Right forelimb (tissue), 1 donor: ENCODE results near the gene BMPR2.
"Not testable (repeated sequence)": the region's sequence is repeated elsewhere in the genome, so short reads cannot be mapped to it uniquely, and the experiment has no call there.

Experiments
- DNase-seq: peaks from one replicate; pipeline ENCODE4 v3.0.0-alpha.2; 2018

The BMPR2 gene

DNA sequence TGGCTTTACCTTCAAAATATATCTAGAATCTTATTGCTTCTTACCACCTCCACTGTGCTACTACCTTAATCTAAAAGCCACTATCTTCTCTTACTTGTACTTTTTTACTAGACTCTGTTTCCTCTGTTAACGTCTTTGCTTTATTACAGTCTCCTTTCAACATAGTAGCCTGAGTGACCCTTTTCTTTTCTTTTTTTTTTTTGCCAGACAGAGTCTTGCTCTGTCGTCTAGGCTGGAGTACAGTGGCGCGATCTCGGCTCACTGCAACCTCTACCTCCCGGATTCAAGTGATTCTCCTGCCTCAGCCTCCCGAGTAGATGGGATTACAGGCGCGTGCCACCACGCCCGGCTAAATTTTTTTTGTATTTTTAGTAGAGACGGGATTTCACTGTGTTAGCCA, 10.4 kb downstream of the BMPR2 start:
- not testable (repeated sequence) for DNase-seq

DNA sequence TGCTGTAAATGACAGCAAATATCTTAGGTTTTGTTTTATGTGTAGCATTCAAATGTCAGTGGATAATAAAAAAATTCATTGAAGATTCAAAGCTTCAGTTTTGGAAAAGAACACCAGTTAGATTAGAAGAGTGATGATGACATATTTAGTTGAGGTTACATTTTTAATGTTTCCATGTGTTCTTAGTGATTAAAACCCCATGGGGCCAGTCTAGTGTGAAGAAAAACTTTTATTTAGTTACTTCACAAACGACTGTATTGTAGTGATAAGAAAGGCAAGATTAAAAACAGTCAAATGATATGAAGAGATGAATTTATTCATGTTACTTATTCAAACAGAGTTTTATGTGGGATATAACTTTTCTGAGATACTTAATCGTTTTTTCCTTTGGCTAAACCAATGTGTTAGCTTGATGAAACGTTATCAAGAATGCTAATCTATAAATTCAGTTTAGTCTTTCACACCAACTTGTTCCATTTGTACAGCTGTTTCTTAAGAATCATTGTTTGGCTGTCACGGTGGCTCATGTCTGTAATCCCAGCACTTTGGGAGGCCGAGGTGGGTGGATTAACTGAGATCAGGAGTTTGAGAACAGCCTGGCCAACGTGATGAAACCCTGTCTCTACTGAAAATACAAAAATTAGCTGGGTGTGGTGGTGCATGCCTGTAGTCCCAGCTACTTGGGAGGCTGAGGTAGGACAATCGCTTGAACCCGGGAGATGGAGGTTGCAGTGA, 11.6 kb downstream of the BMPR2 start:
- DNase-seq, result no peak

DNA sequence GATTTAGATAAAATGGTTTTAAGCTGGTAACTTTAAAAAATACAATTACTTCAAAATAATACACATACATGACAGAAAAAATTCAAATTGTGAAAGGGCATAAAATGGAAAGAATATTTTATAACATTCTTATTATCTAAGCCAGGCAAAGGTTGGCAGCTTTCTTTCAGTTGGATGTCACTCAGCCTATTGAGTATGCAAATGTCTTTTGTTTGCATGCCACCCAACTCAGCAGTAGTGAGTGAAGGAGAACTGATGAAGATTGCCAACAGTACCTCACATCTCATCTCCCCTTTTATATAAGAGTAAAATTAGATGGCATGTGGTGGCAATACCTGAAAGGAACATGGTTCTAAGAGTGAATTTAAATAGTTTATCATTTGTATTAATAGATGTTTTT, 24.8 kb downstream of the BMPR2 start:
- no peak for DNase-seq

DNA sequence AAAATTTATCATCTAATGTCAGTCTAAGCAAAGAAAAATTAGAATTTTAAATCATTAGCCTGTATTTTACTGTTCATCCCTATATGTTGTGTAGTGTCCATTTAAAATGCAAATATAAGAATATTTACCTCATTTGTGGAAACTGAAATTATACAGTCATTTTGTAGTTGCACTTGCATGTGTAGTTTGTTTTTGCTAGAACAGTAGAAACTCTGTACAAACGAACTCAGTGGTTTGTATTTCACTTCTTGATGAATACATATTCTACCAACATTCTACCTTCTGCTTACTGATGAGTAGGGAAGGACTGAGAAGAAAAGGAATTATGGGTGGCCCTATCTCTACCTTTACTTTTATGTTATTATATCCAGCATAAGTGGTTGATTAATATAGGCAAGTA, 29.7 kb downstream of the BMPR2 start:
- DNase-seq, result no peak

DNA sequence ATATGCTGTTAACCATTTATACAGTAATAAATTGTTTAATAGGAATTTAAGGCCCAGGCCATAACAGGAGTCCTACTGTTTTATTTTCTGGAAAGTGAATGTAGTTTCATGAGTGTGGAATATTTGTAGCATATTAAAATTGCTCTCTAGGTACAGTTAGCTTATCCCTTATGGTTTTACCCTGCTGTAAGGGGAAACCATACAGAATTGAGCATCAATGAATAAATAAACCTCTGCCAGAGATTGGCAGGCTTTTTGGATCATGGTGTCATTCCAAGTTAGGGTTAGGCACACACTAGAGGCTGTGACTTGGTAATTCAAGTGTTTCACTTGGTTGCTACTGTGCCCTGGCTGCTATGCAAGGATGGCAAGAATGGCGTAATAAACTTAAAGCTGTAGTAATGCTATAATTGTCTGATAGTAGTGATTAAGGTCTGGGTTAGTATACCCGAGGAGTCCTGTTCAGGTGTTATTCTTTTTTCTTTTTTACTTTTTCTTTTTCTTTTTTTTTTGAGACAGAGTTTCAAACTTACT, 30.4 kb downstream of the BMPR2 start:
- no peak for DNase-seq

DNA sequence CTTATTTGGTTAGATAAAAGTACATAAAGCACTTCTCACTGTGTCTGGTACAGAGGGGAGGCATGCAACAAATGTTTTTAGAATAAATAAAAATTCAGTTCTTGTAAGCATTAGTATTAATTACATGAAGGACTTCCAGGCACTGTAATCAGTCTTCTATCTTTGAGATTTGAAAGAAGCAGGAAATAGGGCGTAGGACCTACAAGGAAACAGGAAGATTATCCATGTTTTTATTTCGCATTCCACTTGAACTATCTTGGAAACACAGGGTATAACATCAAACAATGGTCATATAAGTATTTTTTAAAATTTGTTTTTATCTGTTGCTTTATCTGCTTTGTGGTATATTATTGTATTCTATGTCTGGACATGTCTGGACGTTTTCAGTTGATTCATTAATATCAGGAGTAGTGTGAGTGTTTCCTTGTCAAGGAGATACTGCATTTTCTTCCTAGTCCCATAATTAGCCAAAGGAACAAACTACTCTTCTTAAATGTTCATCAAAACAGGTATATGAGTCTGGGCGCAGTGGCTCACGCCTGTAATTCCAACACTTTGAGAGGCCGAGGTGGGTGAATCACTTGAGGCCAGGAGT, 32.5 kb downstream of the BMPR2 start:
- DNase-seq, result no peak

DNA sequence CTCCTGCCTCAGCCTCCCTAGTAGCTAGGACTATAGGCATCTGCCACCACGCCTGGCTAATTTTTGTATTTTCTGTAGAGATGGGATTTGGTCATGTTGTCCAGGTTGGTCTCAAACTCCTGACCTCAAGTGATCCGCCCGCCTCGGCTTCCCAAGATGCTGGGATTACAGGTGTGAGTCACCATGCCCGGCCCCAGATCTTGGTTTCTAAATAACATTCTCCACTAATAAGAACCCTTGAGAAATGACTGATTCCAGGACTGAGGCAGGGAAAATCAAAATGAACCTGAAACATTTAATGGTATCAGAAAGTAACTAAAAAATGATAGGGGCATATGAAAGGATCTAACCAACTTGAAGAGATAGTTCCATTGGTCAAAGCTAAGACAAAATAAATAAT, 34.0 kb downstream of the BMPR2 start:
- no peak for DNase-seq

DNA sequence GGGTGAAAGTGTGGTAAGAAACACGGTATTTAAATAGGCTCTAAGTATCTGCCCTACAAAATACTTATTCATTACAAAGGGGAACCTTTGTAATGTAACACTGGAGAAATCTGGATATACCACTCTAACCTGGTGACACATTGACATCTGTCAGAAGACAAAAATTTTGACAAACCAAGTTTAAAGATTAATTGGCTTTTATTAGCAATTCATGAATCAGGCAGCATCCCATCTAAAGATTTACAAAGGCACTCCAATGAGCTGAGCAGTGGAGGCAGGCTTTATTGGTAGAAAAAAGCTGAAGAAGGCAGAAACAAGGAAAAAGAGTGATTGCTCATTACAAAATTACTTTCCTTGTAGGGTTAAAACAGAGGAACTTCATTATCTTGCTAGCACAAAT, 35.0 kb downstream of the BMPR2 start:
- DNase-seq, result no peak

DNA sequence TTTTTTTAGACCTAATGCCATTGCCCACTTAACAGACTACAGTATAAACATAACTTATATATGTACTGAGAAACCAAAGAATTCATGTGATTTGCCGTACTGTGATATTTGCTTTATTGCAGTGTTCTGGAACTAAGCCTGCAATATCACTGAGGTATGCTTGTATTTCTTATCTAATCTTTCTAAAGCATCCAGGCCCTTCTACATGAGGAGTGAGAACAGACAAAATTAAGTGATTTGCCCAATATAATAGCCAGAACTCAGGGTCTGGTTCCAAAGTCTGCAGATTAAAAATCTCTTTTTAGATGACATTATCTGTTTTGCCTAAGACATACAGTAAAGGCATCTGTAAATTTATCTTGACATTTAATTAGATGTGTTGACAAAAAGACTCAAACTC, 41.9 kb downstream of the BMPR2 start:
- no peak for DNase-seq

DNA sequence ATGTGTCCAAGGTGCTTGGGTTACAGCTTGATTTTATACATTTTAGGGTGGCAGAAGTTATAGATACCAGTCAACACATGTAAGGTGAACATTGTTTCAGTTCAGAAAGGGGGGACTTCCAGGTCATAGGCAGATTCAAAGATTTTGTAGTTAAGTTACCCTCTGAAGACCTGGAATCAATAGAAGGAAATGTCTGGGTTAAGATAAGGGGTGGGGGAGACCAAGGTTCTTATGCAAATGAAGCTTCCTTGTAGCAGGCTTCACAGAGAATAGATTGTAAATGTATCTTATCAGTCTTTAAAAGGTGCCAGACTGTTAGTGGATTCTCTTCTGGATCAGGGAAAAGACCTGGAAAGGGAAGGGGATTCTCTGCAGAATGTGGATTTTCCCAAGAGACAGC, 42.4 kb downstream of the BMPR2 start:
- no peak for DNase-seq

DNA sequence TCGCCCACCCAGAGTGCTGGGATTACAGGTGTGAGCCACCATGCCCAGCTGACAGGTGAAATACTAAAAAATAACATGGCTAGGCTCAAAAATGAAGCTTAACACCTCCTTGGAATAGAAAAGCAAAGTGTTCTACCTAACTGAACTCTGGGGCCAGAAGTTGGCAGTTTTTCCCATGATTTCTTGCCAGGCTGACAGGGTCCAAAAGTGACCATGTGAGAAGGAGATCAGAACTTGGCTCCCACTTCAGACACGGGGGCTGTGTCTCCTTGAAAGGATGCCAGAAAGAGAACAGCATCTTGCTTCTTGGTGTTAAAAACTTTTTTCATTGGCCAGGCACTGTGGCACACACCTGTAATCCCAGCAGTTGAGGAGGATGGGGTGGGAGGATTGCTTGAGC, 47.0 kb downstream of the BMPR2 start:
- no peak for DNase-seq

DNA sequence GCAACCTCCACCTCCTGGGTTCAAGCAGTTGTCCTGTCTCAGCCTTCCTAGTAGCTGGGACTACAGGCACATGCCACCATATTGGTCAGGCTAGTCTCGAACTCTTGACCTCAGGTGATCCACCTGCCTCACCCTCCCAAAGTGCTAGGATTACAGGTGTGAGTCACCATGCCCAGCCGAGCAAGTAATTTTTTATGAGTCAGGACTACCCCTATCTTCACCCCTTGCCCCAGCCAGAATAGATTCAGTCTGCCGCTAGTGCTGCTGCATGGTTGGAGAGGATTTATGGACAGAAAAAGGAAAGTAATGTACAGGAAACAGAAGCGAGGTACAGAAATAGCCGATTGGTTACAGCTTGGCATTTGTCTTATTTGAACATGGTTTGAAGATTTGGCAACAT, 48.9 kb downstream of the BMPR2 start:
- no peak for DNase-seq

DNA sequence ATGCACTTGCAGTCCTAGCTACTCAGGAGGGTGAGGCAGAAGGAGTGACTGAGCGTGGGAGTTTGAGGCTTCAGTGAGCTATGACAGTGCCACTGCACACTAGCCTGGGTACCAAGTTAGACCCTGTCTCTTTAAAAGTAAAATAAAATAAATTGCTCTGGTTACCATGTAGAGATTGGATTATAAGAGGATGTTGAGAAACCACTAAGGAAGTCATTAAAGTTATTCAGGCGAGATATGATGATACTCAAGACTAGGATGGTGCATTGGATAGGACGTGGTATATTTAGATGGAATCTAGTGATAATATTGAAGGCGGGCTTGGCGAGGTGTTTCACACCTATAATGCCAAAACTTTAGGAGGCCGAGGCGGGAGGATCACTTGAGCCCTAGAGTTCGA, 50.6 kb downstream of the BMPR2 start:
- no peak for DNase-seq

DNA sequence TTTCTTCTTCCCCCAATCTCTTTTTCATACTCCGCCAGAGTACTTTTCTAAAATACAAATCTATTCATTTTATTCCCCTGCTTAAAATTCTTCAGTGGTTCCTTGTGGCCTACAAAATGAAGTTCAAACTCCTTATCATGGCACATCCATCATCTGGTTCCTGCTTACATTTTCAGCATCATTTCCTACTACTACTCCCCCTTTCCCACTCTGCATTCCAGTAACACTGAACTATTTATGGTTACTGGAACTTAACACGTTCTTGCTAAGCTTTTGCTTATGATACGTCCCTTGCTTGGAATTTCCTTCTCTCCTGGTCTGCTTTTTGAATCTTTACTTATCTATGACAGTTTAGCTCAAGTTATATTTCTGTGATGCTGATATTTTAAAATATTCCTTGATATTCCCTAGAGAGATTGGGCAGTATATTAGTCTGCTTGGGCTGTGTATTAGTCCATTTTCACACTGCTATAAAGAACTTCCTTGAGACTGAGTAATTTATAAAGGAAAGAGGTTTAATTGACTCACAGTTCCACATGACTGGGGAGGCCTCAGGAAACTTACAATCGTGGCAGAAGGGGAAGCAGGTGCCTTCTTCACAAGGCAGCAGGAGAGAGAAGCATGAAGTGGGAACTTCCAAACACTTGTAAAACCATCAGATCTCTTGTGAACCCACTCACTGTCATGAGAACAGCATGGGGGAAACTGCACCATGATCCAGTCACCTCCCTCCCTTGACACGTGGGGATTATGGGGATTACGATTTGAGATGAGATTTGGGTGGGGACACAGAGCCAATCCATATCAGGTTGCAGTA, 53.2 kb downstream of the BMPR2 start:
- no peak for DNase-seq

DNA sequence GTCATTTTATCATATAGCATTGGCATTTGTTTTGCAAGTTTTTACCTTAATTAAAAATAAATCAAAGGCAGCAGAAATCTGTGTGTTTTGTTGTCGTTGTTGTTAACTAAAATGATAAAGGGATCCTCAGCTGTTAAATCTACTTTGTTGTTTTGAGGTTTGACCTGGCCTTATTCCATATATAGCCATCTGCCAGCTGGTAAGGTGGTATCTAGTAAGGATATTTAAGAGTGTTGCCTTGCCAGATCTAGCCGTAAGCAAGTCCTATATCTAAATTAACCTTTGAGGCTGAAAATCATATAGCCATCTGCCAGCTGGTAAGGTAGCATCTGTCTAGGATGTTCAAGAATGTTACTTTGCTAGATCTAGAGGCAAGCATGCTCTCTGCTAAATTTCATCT, 56.6 kb downstream of the BMPR2 start:
- no peak for DNase-seq

DNA sequence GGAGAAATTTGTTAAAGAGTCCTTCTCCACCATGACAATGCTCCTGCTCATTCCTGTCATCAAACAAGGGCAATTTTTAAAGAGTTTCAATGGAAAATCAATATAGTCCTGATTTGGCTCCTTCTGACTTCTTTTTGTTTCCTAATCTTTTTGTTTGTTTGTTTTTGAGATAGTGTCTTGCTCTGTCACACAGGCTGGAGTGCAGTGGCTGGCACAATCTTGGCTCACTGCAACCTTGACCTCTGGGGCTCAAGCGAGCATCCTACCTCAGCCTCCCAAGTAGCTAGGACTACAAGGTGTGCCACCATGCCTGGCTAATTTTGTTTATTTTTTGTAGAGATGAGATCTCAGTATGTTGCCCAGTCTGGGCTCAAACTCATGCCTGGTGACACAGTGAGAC, 58.3 kb downstream of the BMPR2 start:
- no peak for DNase-seq

DNA sequence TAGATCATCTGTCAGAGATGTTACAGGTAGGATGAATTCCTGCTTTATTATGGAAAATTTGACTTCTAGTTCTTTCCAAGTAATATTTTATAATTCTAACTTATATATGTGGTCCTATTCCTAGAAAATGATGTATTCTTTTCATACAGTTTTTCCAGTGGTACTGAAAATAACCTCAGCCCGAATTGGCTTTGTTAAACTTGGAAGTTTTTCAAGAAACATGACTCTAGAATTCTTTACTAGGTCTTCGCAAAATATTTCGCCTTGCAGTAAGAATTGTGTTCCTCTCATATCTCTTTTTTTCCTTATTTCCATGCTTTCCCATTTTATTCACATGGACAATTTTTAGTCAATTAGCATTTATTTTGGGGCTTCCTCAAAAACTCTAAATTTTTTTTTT, 60.5 kb downstream of the BMPR2 start:
- DNase-seq, result no peak

DNA sequence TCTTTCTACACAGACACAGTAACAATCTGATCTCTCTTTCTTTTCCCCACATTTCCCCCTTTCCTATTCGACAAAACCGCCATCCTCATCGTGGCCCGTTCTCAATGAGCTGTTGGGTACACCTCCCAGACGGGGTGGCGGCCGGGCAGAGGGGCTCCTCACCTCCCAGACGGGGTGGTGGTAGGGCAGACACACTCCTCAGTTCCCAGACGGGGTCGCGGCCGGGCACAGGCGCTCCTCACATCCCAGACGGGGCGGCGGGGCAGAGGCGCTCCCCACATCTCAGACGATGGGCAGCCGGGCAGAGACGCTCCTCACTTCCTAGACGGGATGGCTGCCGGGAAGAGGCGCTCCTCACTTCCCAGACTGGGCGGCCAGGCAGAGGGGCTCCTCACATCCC, 64.0 kb downstream of the BMPR2 start:
- not testable (repeated sequence) for DNase-seq

DNA sequence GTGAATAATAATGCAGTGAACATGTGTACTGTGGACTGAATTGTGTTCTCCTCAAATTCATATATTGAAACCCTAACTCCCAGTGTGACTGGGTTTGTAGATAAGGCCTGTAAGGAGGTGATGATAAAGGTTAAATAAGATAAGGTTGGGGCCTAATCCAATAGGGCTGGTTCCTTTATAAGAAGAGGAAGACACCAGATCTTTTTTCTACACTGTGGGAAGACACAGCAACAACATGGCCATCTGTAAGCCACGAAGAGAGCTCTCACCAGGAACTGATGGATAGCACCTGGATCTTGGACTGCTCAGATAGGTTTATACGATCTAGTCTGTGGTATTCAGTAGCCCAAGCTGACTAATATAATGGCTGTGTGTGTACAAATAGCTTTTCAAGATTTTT, 66.8 kb downstream of the BMPR2 start:
- DNase-seq, result no peak

DNA sequence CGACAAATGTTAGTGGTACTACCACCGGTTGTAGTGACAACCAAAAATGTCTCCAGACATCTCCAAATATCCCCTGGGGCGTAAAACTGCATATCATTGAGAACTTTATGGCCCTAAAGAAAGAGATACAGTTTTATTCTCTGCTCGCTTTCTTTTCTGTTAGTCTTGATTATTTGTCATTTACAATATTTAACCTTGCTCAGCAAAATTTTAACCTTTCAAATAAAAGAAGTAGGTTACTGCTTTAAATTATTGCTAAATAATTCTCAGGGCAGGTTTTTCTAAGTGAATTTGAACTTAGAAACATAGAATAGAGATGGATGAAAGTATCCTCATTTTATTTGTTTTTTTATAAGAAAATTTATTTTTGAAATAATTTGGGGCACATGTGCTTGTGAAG, 67.9 kb downstream of the BMPR2 start:
- no peak for DNase-seq

DNA sequence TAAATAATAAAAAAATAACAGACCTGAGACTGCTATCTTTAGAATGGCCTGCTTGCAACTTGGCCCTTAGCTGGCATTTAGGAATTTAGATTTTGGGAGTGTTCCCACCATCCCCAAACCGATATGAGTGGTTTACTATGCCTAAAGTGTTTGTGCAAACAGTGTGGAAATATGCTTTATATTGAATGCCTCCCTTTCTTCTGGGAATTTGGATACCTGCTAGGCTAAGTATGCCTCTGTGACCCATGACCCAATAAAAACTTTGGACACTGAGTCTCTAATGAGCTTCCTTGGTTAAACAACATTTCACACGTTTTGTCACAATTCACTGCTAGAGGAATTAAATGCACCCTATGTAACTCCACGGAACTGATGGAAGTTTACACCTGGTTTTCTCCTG, 73.2 kb downstream of the BMPR2 start:
- DNase-seq, result no peak

DNA sequence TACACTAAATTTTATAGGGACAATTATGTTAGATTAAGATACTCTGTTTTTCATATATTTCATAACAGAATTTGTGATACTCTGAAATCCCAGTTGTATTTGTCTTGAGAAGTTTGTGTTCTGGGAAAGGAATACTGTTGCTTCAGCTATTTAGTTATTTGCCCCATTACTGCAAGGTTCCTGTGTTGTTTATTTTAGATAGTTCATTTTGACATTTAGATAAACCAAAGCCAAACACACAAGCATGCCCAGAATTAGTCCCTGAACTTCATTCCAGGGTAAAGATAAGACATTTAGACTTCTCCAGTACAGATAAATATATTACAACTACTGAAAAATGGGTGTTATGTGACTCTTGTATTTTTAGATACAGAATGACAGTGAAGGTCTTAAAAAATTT, 74.7 kb downstream of the BMPR2 start:
- DNase-seq, result no peak

DNA sequence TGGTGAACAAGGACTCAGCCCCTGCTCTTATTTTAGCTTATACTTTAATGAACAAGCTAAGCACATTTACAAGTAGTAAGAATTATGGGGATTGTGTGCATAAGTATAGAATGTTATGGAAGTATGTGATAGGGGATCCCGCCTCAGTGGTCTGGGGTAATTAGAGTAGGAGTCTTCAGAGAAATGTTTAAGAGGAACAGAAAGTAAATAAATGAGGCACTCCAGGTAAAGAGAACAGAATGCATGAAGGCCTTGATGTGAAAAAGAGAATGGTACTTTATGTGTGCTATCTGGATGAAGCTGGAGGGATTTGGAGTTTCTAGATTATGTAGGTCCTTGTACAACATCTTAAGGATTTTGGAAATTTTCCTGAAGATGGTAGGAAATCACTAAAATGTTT, 76.6 kb downstream of the BMPR2 start:
- DNase-seq, result no peak

DNA sequence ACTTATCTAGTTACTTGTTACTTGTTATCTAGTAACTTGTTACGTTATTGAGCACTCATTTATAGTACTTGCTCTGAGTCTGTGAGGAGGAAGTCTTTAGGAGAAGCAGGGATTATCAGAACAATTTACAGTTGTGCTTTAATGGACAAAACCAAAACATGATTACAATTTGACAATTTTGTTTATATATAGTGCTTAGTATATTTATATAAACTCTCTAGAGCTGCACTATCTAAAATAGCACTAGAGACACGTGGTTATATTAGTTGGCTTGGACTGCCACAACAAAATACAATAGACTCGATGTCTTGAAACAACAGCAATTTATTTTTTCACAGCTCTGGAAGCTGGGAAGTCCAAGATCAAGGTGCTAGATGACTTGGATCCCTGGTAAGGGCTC, 78.4 kb downstream of the BMPR2 start:
- no peak for DNase-seq
